Measurements from ENCODE around the gene SYNGR2.

GRCh38 chr17:78148286-78149016 is 19.9 kb upstream of the SYNGR2 start:
- TF ChIP-seq CTCF (IDR thresholded peaks at IDR 0.05), result no peak
- TF ChIP-seq POLR2A (IDR thresholded peaks at IDR 0.05), result no peak
